ENCODE measurements around the gene NCK1.

NCK1 gene

GRCh38 chr3:136906725-136907124 is 44.7 kb downstream of the NCK1 start:
- Histone ChIP-seq H3K4me3 (ENCODE audit: low read depth in 1 of 2, low read length in 1 of 2) (no peak overlapping the region), H3K4me1 (ENCODE audit: control insufficient read depth in 1 of 2, insufficient read depth in 1 of 2, low read depth in 1 of 2, low read length in 1 of 2) (no peaks in the 10 kb centered on the region), H3K9me3 (no peaks in the 10 kb centered on the region), H3K27ac (no peak overlapping the region), H3K36me3 (no peaks in the 10 kb centered on the region), H3K27me3 (no peaks in the 10 kb centered on the region)
- TF ChIP-seq CTCF (IDR thresholded peaks at IDR 0.05): no peak

- Histone ChIP-seq H3K9me3 (no peaks in the 10 kb centered on the region), H3K27me3 (no peaks in the 10 kb centered on the region), H3K27ac (no peak overlapping the region), H3K36me3 (no peaks in the 10 kb centered on the region), H3K4me3 (ENCODE audit: low read depth in 1 of 2, low read length in 1 of 2) (no peak overlapping the region), H3K4me1 (ENCODE audit: control insufficient read depth in 1 of 2, insufficient read depth in 1 of 2, low read depth in 1 of 2, low read length in 1 of 2) (no peaks in the 10 kb centered on the region)
- no peak for TF ChIP-seq CTCF (IDR thresholded peaks at IDR 0.05)
These were observed 46.3 kb downstream of the NCK1 start for GRCh38 chr3:136908297-136908696.

GRCh38 chr3:136909187-136909586 is 47.2 kb downstream of the NCK1 start:
- Histone ChIP-seq H3K27me3 (no peaks in the 10 kb centered on the region), H3K9me3 (no peaks in the 10 kb centered on the region), H3K4me1 (ENCODE audit: control insufficient read depth in 1 of 2, insufficient read depth in 1 of 2, low read depth in 1 of 2, low read length in 1 of 2) (peaks cover 0 to 1% of the 10 kb centered on the region in 2 experiments), H3K27ac (peak overlapping the region; percentile 4), H3K36me3 (no peaks in the 10 kb centered on the region), H3K4me3 (ENCODE audit: low read depth in 1 of 2, low read length in 1 of 2) (no peak overlapping the region)
- no peak for TF ChIP-seq CTCF (IDR thresholded peaks at IDR 0.05)

- Histone ChIP-seq H3K36me3 (no peaks in the 10 kb centered on the region), H3K27ac (no peak overlapping the region), H3K9me3 (no peaks in the 10 kb centered on the region), H3K27me3 (no peaks in the 10 kb centered on the region), H3K4me3 (ENCODE audit: low read depth in 1 of 2, low read length in 1 of 2) (no peak overlapping the region), H3K4me1 (ENCODE audit: control insufficient read depth in 1 of 2, insufficient read depth in 1 of 2, low read depth in 1 of 2, low read length in 1 of 2) (peaks cover 5 to 10% of the 10 kb centered on the region in 2 experiments)
- TF ChIP-seq CTCF (IDR thresholded peaks at IDR 0.05): no peak
These were observed 48.7 kb downstream of the NCK1 start for GRCh38 chr3:136910697-136911096.

GRCh38 chr3:136913168-136913567 is 51.2 kb downstream of the NCK1 start:
- Histone ChIP-seq H3K4me1 (ENCODE audit: control insufficient read depth in 1 of 2, insufficient read depth in 1 of 2, low read depth in 1 of 2, low read length in 1 of 2) (peaks cover 5 to 10% of the 10 kb centered on the region in 2 experiments), H3K9me3 (no peaks in the 10 kb centered on the region), H3K27me3 (no peaks in the 10 kb centered on the region), H3K27ac (no peak overlapping the region), H3K36me3 (no peaks in the 10 kb centered on the region), H3K4me3 (ENCODE audit: low read depth in 1 of 2, low read length in 1 of 2) (no peak overlapping the region)
- TF ChIP-seq CTCF (IDR thresholded peaks at IDR 0.05): no peak

GRCh38 chr3:136914739-136915138 is 52.7 kb downstream of the NCK1 start:
- no peaks in the 10 kb centered on the region for H3K27me3 ChIP-seq
- H3K9me3 ChIP-seq: no peaks in the 10 kb centered on the region
- H3K27ac ChIP-seq: peak overlapping the region; percentile 40
- no peak overlapping the region for H3K4me3 ChIP-seq (ENCODE audit: low read depth in 1 of 2, low read length in 1 of 2)
- TF ChIP-seq CTCF (IDR thresholded peaks at IDR 0.05): no peak
- peaks cover 5 to 10% of the 10 kb centered on the region in 2 experiments for H3K4me1 ChIP-seq (ENCODE audit: control insufficient read depth in 1 of 2, insufficient read depth in 1 of 2, low read depth in 1 of 2, low read length in 1 of 2)
- no peaks in the 10 kb centered on the region for H3K36me3 ChIP-seq
